Type B pancreatic cell (in vitro differentiated cells): ENCODE results near the gene UBE2F. TPM values are rescaled to one million over a fixed set of nuclear protein-coding genes. Genes with fewer than 3 reads are reported as not detected.
A peak's percentile ranks its signal among the peaks of the same experiment; 100 is the strongest.

ENCODE experiments used
- DNase-seq: peaks from one replicate; pipeline ENCODE4 v3.0.0; 2021; ENCODE audit warnings: mixed read lengths; ENCODE audit not compliant: unreplicated experiment; ENCODE audit errors: extremely low spot score
- H3K27ac Mint-ChIP-seq: 2 replicates; pipeline ENCODE4 v1.8.0; 2021; ENCODE audit warnings: mild to moderate bottlenecking, mixed read lengths
- H3K27me3 Mint-ChIP-seq: 2 replicates; pipeline ENCODE4 v1.8.0; 2021; ENCODE audit warnings: mixed read lengths
- H3K36me3 Mint-ChIP-seq: 2 replicates; pipeline ENCODE4 v1.8.0; 2021; ENCODE audit warnings: mixed read lengths
- H3K4me1 Mint-ChIP-seq: one replicate; pipeline ENCODE4 v1.8.0; 2021; ENCODE audit warnings: mixed read lengths; ENCODE audit not compliant: unreplicated experiment
- H3K4me3 Mint-ChIP-seq: 2 replicates; pipeline ENCODE4 v1.8.0; 2021; ENCODE audit warnings: mild to moderate bottlenecking, mixed read lengths
- H3K9me3 Mint-ChIP-seq: 2 replicates; pipeline ENCODE4 v1.8.0; 2021; ENCODE audit warnings: mixed read lengths
- CTCF ChIP-seq: fragments of 200-600 bp; sonication (generic); conservative IDR thresholded peaks from 2 replicates; pipeline ENCODE4 v1.5.0; 2021; ENCODE audit warnings: antibody characterized with exemption, mild to moderate bottlenecking
- total RNA-seq: library from RNA; stranded (reverse); gene quantifications from 2 replicates; pipeline ENCODE4 v1.2.1, GENCODE V29; 2021; ENCODE audit warnings: low replicate concordance

UBE2F gene
- total RNA-seq, 1 donor from 2014 or later = 43.1 TPM

GRCh38 chr2:238042090-238042489 is 75.3 kb downstream of the UBE2F start:
- H3K4me3 Mint-ChIP-seq = no peak overlapping the region
- no peak for DNase-seq
- no peaks in the 10 kb centered on the region for H3K4me1 Mint-ChIP-seq
- H3K27me3 Mint-ChIP-seq = no peaks in the 10 kb centered on the region
- H3K27ac Mint-ChIP-seq = no peak overlapping the region
- no peak for TF ChIP-seq CTCF
- H3K36me3 Mint-ChIP-seq = peaks cover 4% of the 10 kb centered on the region
- no peaks in the 10 kb centered on the region for H3K9me3 Mint-ChIP-seq

- H3K4me3 Mint-ChIP-seq = no peak overlapping the region
- peaks cover 4% of the 10 kb centered on the region for H3K36me3 Mint-ChIP-seq
- no peak for TF ChIP-seq CTCF
- no peak overlapping the region for H3K27ac Mint-ChIP-seq
- no peaks in the 10 kb centered on the region for H3K4me1 Mint-ChIP-seq
- no peaks in the 10 kb centered on the region for H3K27me3 Mint-ChIP-seq
- no peak for DNase-seq
- no peaks in the 10 kb centered on the region for H3K9me3 Mint-ChIP-seq
Measured at GRCh38 chr2:238042849-238043584, 76.2 kb downstream of the UBE2F start.

GRCh38 chr2:238043851-238044250 is 77.0 kb downstream of the UBE2F start:
- no peak for DNase-seq
- H3K4me1 Mint-ChIP-seq = no peaks in the 10 kb centered on the region
- no peaks in the 10 kb centered on the region for H3K9me3 Mint-ChIP-seq
- H3K4me3 Mint-ChIP-seq = no peak overlapping the region
- no peak overlapping the region for H3K27ac Mint-ChIP-seq
- no peak for TF ChIP-seq CTCF
- H3K27me3 Mint-ChIP-seq = no peaks in the 10 kb centered on the region
- H3K36me3 Mint-ChIP-seq = peaks cover 4% of the 10 kb centered on the region

GRCh38 chr2:238045575-238045974 is 78.8 kb downstream of the UBE2F start:
- no peak for TF ChIP-seq CTCF
- Mint-ChIP-seq H3K36me3 (peaks cover 4% of the 10 kb centered on the region), H3K27me3 (no peaks in the 10 kb centered on the region), H3K4me1 (no peaks in the 10 kb centered on the region), H3K27ac (peak overlapping the region; percentile 15), H3K4me3 (no peak overlapping the region), H3K9me3 (no peaks in the 10 kb centered on the region)
- DNase-seq = no peak

- H3K27me3 Mint-ChIP-seq = no peaks in the 10 kb centered on the region
- H3K9me3 Mint-ChIP-seq = no peaks in the 10 kb centered on the region
- no peak overlapping the region for H3K27ac Mint-ChIP-seq
- no peak overlapping the region for H3K4me3 Mint-ChIP-seq
- H3K4me1 Mint-ChIP-seq = no peaks in the 10 kb centered on the region
- no peak for TF ChIP-seq CTCF
- H3K36me3 Mint-ChIP-seq = peaks cover 4% of the 10 kb centered on the region
- no peak for DNase-seq
Measured at GRCh38 chr2:238046725-238047270, 80.0 kb downstream of the UBE2F start.
